CD1c-positive myeloid dendritic cell (primary cell): ENCODE measurements around the gene MCCC1.

ENCODE experiments used
- DNase-seq: peaks from one replicate; pipeline ENCODE4 v3.0.0-alpha.2; 2016; ENCODE audit errors: extremely low spot score

The MCCC1 gene

GRCh38 chr3:182981038-182981380 lies 118.3 kb downstream of the MCCC1 start:
- no peak for DNase-seq

GRCh38 chr3:182980204-182981037 lies 118.9 kb downstream of the MCCC1 start, which contains the start of gene DCUN1D1:
Gene DCUN1D1, minus strand, starts transcription at chr3:182980538. Its CDS starts 49 bp downstream, at chr3:182980489.
- DNase-seq: peak; percentile 92

GRCh38 chr3:182979674-182980191 lies 119.6 kb downstream of the MCCC1 start:
- DNase-seq: peak; percentile 61

GRCh38 chr3:182979103-182979673 lies 120.1 kb downstream of the MCCC1 start:
- no peak for DNase-seq

- no peak for DNase-seq
Observed at GRCh38 chr3:182978387-182978786, 120.9 kb downstream of the MCCC1 start.

- no peak for DNase-seq
Observed at GRCh38 chr3:182973047-182973446, 126.2 kb downstream of the MCCC1 start.

- DNase-seq: no peak
Observed at GRCh38 chr3:182972387-182972786, 126.9 kb downstream of the MCCC1 start.

GRCh38 chr3:182971637-182972036 lies 127.7 kb downstream of the MCCC1 start:
- no peak for DNase-seq

- DNase-seq: no peak
Observed at GRCh38 chr3:182970811-182971418, 128.4 kb downstream of the MCCC1 start.

- no peak for DNase-seq
Observed at GRCh38 chr3:182969853-182970252, 129.4 kb downstream of the MCCC1 start.

GRCh38 chr3:182969277-182969676 lies 130.0 kb downstream of the MCCC1 start:
- peak; percentile 20 for DNase-seq

- no peak for DNase-seq
Observed at GRCh38 chr3:182967218-182968204, 131.8 kb downstream of the MCCC1 start.

GRCh38 chr3:182965861-182966366 lies 133.4 kb downstream of the MCCC1 start:
- DNase-seq: no peak
